Inferior parietal cortex (tissue), 1 donor: ENCODE results near the gene SLC38A7.

ENCODE experiments used
- DNase-seq: peaks from one replicate; pipeline ENCODE4 v3.0.0-alpha.2; 2016; ENCODE audit errors: extremely low spot score

SLC38A7 gene

DNA sequence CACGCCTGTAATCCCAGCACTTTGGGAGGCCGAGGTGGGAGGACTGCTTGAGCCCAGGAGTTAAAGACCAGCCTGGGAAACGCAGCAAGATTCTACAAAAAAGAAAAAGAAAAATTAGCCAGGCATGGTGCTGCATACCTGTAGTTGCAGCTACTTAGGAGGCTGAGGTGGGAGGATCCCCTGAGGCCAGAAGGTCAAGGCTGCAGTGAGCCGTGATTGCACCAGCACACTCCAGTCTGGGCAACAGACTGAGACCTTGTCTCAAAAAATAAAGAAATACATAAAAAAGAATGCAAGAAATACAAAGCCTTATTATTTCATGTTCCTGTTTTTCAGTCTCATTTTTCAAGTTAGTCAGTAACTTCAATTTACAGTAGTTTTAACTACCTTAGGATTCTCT lies 49.1 kb downstream of the SLC38A7 start:
- no peak for DNase-seq

GRCh38 chr16:58634265-58634802 lies 50.2 kb downstream of the SLC38A7 start:
- DNase-seq = no peak

- peak; percentile 98 for DNase-seq
These were observed 54.6 kb downstream of the SLC38A7 start, which contains the start of gene CNOT1 for GRCh38 chr16:58629733-58630640. CNOT1 (minus strand) TSS chr16:58629826; CDS start chr16:58599337, 30,489 bp downstream.

DNA sequence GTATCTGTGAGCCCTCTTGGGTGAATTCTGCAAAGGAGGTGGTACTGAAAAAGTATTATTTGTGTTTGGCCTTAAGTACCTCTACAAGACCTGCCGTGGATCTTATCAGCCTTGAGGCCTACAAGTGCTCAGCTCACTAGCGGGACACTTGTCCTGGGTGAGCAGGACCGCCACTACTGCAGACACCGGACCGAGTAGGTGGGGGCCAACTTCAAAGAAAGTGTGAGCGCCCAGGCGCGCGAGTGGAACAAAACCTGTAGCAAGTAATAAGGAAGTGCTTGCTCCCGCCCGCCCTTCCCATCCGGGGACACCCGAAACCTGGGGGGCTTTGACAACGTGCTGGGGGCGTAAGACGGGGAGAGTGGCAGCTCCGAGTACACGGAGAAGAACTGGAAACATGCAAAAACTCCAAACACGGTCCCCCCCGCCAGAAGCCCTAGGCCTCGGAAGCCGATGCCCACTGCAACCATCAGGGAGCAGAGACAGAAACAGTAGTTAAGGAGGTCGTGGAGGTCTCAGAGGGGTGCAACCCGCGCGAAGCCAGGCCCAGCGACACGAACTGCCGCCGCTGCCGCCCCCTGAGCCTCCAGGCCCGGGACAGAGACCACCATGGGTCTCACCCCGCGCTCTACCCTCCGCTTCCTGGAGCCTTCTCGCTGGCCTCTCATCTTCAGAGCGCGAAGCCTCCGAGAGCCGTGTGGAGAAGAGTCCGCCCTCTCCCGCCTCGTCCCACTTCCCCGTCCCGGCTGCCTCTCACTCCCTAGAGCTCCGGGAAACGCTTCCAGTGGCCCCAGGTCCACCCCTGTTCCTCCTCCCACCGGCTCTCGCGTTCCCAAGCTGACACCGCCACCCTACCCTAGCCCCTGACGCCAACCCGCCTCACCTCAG lies 55.5 kb downstream of the SLC38A7 start:
- DNase-seq = peak; percentile 16

- no peak for DNase-seq
These were observed 60.4 kb downstream of the SLC38A7 start for GRCh38 chr16:58624209-58624608.

- DNase-seq = no peak
These were observed 64.2 kb downstream of the SLC38A7 start for GRCh38 chr16:58620396-58620795.

GRCh38 chr16:58615280-58615679 lies 69.3 kb downstream of the SLC38A7 start:
- no peak for DNase-seq
